HepG2 (cell line): ENCODE measurements around the gene SAMD4A. TPM values are rescaled to one million over a fixed set of nuclear protein-coding genes. Genes with fewer than 3 reads are reported as not detected.

Source experiments
- ATAD3A ChIP-seq: sonication (generic); formaldehyde crosslinking; IDR thresholded peaks from 2 replicates; pipeline ENCODE4 v1.4.0; 2020; ENCODE audit warnings: missing genetic modification reagents
- FIP1L1 ChIP-seq: fragments of 200-400 bp; formaldehyde crosslinking; IDR thresholded peaks from 2 replicates; pipeline ENCODE4 v1.6.1; 2018; ENCODE audit warnings: low read depth, mild to moderate bottlenecking, low read length, moderate library complexity, borderline replicate concordance; ENCODE audit not compliant: insufficient read depth
- GATAD2A ChIP-seq: IDR thresholded peaks from 2 replicates; pipeline ENCODE4 v1.6.1; 2016
- NR3C1 ChIP-seq: sonication (generic); formaldehyde crosslinking; IDR thresholded peaks from 2 replicates; pipeline ENCODE4 v1.4.0; 2020; ENCODE audit warnings: missing genetic modification reagents
- PRMT3 ChIP-seq: sonication (generic); formaldehyde crosslinking; IDR thresholded peaks from 2 replicates; pipeline ENCODE4 v1.8.1; 2022; ENCODE audit warnings: low read depth, mild to moderate bottlenecking, moderate library complexity, missing genetic modification reagents, borderline replicate concordance
- RERE ChIP-seq: IDR thresholded peaks from 2 replicates; pipeline ENCODE4 v1.6.1; 2016; ENCODE audit warnings: low read depth, missing genetic modification reagents, missing compliant biosample characterization
- SAP130 ChIP-seq: IDR thresholded peaks from 2 replicates; pipeline ENCODE4 v1.6.1; 2016; ENCODE audit warnings: low read depth
- TAF1 ChIP-seq: sonication (generic); formaldehyde crosslinking; IDR thresholded peaks from 2 replicates; pipeline ENCODE4 v1.4.0; 2020; ENCODE audit warnings: missing genetic modification reagents
- THRA ChIP-seq: sonication (generic); formaldehyde crosslinking; IDR thresholded peaks from 2 replicates; pipeline ENCODE4 v1.4.0; 2020; ENCODE audit warnings: missing genetic modification reagents, borderline replicate concordance
- XRCC5 ChIP-seq: fragments of 200-400 bp; formaldehyde crosslinking; optimal IDR thresholded peaks from 2 replicates; pipeline ENCODE3; 2017; ENCODE audit warnings: mild to moderate bottlenecking, low read length
- ZNF124 ChIP-seq: sonication (generic); formaldehyde crosslinking; IDR thresholded peaks from 2 replicates; pipeline ENCODE4 v1.4.0; 2020; ENCODE audit warnings: missing genetic modification reagents
- ZNF468 ChIP-seq: sonication (generic); formaldehyde crosslinking; IDR thresholded peaks from 2 replicates; pipeline ENCODE4 v1.8.0; 2022; ENCODE audit warnings: mild to moderate bottlenecking, moderate library complexity, missing genetic modification reagents
- ZNF546 ChIP-seq: sonication (generic); formaldehyde crosslinking; conservative IDR thresholded peaks from 2 replicates; pipeline ENCODE4 v1.8.1; 2023; ENCODE audit warnings: mild to moderate bottlenecking, missing genetic modification reagents
- ZNF816 ChIP-seq: sonication (generic); formaldehyde crosslinking; IDR thresholded peaks from 2 replicates; pipeline ENCODE4 v1.8.0; 2022; ENCODE audit warnings: missing genetic modification reagents, mild to moderate bottlenecking, borderline replicate concordance
- ZNF841 ChIP-seq: sonication (generic); formaldehyde crosslinking; IDR thresholded peaks from 2 replicates; pipeline ENCODE4 v1.8.1; 2023; ENCODE audit warnings: missing genetic modification reagents, borderline replicate concordance
- polyA plus RNA-seq, 8 experiments: library from polyadenylated mRNA; depleted of rRNA in 3 of 8; stranded (reverse) in 7 of 8; unstranded in 1 of 8; fragments of >200 nt; fragmentation: Illumina TruSeq in 4 of 8; extraction: Trizol in 4 of 8; gene quantifications; 2 replicates each; pipeline versions ENCODE4 v1.2.1 to v1.2.3, GENCODE V29; 2011 to 2016; ENCODE audit warnings: low read depth in 4 of 8, missing spikeins in 1 of 8, mixed read lengths in 1 of 8; ENCODE audit not compliant: insufficient read depth in 1 of 8
- total RNA-seq, 5 experiments: library from RNA; depleted of rRNA; stranded (reverse); fragments of >200 nt; fragmentation: Illumina TruSeq; extraction: Trizol; gene quantifications; 2 replicates each; pipeline ENCODE4 v1.2.3, GENCODE V29; 2016; ENCODE audit warnings: low read depth in 1 of 5

The SAMD4A gene
- total and polyA plus RNA-seq, 2 of the 13 experiments (the other 11 are each of a cell fraction or from before 2014, with no cell fraction given) = 11.8 to 13.0 TPM

DNA sequence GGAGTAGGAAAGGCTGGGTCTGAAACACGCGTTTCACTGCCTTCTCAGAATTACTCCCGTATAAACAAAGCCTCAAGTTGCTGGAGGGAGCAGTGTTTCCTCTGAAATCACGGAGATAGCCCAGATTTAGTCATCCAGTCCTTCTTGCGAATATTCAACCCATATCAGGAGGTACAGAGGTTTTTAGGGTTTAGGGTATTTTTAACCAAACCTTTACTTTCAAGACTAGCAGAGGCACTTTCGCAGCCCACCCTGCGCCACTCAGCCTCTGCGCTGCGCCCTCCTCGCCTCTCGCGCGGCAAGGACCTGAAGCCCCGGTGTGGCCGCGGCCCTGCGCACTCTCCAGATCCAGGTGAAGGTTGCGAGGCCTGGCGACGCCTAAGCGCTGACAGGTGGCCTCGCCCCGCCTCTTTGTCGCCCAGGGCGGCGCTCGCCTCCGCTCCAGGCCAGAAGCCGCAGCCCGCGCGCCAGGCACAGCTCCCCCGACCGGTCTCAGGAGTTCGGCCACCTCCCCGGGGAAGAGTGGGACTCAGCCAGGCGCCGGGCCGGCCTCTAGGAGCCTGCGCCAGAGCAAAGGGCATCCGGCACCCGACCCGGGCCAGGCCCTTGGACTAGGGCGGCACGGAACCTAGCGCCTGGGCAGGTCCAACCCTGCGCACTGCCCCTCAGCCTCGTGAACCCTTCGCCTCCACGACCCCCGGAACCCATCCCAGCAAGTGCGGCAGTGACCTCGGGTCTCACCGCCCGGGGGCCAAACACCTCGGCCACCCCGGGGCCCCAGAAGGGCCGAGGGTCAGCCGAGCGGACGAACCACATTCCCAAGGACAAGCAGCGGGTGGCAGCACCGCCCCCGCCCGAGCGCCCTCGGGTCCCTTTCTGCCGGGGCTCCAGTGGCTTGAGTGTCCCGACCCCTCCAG is 1.8 kb upstream of the SAMD4A start (continued):
- no peak for TF ChIP-seq PRMT3
- TF ChIP-seq ZNF468 = no peak
- TF ChIP-seq ZNF124 (CRISPR knock-in tag) = no peak
- TF ChIP-seq ZNF546 (CRISPR knock-in tag) = no peak
- 0 out of 2 replicates have a peak, but pooled peaks have one; percentile 24 for TF ChIP-seq ZNF816
- peak; percentile 42 for TF ChIP-seq XRCC5
- no peak for TF ChIP-seq THRA (CRISPR knock-in tag)
- no peak for TF ChIP-seq ATAD3A (CRISPR knock-in tag)
- TF ChIP-seq NR3C1 (CRISPR knock-in tag) = no peak
- no peak for TF ChIP-seq FIP1L1
- TF ChIP-seq TAF1 (CRISPR knock-in tag) = peak; percentile 82
- TF ChIP-seq SAP130 (CRISPR knock-in tag) = peak; percentile 74
- no peak for TF ChIP-seq RERE (CRISPR knock-in tag)
- no peak for TF ChIP-seq ZNF841 (CRISPR knock-in tag)
- 0 out of 2 replicates have a peak, but pooled peaks have one; percentile 23 for TF ChIP-seq GATAD2A (CRISPR knock-in tag)
